OCI-M1 (cell line): ENCODE data around the gene ATP11A.
"Not testable (repeated sequence)": the region's sequence is repeated elsewhere in the genome, so short reads cannot be mapped to it uniquely, and the experiment has no call there.

Source experiments
- DNase-seq: peaks from one replicate; lab custom pipeline; 2025; lab: John Stamatoyannopoulos, UW

ATP11A gene

DNA sequence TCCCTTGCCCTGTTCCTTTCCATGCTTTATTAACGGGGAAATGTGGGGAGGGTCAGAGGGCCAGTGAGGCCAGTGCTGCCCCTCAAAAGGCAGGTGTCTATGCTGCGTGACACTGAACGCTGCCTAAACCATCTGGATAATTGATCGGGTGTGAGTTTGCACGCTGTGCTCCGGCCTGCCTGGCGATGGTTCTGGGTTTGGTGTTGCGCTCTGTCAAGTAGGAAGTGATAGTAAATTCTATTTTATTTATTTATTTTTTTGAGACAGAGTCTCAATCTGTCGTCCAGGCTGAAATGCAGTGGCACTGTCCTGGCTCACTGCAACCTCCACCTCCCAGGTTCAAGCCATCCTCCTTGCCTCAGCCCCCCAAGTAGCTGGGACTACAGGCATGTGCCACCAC is 86.5 kb downstream of the ATP11A start:
- DNase-seq: no peak

GRCh38 chr13:112776971-112777370 is 87.1 kb downstream of the ATP11A start:
- no peak for DNase-seq

DNA sequence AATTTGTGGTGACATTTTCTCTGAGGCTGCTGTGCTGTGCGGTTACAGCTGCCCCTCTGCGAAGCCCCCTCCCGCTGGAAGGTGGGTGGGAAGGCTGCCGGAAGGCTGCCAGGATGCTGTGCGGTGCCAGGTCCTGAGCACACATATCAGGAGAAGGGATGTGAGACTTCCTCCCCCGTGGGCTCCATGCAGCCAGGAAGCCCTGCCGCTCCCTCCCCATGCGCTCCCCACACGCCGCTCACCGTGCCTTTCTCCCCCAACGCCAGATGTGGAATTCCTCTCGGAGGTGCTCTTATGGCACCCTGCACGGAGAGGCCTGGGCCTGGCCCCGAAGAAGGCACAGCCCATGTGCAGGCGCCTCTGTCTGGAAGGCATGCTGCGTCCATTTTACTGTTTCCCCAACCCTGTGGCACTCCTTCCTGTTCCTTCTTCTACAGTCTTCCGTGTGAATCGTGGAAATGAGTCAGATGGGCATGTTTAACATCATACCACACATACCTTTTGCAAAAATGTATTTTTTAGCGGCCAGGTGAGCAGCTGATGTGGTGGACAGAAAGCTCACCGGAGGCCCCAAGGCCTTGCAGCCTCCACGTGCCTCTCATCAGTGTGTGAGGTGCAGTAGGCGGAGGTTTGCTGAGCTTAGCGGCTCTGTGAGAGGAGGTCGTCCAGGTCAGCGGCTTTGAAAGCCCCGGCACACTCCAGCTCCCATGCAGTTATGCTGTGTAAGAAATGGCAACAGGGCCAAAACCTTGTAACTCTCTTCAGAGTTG is 88.0 kb downstream of the ATP11A start:
- no peak for DNase-seq

DNA sequence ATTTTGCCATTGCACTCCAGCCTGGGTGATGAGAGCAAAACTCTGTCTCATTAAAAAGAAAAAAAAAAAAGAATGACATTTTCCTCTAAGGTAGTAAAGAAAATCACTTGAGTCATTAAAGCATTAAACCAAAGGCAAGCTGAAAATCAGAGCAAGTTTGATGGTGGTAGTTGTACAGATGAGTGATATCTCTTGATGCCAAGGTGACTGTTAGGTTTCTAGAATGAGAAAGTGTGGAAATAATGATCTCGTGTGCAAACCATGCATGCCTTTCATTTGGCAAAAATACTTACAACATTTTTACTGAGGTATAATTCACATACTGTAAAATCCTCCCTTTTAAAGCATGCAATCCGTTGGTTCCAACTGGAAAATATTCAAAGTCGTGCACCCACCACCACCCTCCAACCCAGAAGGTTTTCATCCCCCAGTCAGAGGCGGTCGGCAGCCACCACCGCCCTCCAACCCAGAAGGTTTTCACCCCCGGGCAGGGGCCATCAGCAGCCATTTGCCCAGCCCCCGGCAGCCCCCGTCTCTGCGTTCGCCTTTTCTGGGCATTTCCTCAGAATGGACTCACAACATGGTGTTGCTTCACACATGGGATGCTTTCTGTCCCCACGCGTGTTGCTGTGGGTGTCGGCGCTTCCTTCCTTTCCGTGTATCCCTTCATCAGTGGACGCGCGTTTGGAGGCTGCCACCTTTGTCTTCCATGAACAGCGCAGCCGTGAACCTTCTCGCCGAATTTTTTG is 90.2 kb downstream of the ATP11A start:
- DNase-seq: no peak

DNA sequence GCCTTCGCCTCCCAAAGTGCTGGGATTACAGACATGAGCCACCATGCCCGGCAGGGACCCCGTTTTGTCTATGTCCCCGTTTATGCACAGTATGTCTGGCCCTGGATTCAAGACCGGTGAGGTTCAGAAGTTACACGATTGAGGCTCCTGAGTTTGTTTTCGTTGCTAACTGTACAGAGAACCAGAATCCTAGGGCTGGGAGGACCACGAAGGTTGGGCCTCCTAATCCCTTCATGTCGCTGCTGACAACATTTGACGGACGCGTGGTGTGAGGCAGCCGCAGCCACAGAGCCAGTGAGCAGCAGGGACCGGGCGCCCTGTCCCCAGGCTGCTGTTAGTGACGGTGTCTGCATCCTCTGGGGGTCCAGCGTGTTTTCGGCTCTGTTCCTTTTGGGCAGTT is 91.4 kb downstream of the ATP11A start:
- DNase-seq: no peak

DNA sequence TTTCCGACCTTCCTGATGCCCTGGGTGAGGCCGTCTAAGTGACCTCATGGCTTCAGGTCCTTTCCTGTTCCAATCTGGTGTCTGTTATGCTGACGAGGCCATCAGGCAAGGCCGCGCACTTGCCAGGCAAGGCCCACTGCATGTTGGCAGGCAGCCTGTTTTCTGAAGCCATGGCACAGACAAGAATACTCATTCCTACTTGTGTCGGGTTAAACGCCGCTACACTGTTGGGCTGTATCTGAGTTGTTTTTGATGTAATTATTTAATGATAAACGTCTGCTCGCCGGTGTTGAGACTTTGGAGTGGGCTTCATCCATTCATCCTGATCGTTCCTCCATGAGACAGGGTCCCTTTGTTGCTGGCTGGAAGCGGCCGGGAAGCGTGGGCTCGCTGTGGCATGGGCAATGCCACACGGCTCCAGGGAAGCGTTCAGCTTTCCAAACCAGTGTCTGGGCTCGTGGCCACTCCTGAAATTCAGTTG is 92.1 kb downstream of the ATP11A start:
- DNase-seq: no peak

- DNase-seq: no peak
These were observed 92.7 kb downstream of the ATP11A start for GRCh38 chr13:112782429-112783010.

DNA sequence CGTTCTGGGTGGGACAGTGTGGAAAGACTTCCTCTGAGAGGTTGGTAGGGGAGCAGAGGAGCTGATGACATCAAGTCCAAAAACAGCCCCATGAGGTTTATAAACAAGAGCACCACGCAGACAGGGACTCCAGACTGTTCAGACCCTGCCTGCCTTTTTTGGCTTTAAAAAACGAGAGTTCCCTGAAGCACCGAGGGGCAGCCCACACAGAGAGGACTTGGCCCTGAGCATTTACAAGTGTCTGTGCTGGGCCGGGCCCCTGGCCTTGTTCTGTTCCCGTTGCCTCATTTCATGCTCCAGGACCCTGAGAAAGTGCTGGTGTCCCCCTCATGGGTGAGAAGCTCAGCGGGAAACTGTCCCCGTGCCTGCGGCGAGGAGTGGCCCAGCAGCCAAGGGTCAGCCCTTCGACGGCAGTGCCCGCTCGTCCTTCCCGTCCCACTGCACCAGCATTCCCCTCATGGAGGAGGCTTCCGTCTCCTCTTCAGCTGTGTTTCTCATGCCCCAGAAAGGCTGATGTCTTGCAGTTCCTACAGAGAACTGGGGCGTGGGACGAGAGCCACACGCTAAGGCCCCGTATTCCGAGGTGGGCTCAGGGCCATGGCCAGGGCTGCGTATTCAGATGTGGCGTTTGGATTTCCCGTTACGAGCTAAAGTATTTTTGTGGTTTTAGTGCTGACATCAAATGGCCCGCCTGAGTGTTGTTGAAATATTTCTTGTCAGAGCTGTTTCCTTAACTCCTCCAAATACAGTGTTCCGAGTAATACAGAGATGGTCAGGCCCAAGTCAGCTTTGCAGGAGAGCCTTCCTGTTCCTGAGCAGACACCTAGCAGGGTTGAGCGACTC is 93.5 kb downstream of the ATP11A start:
- DNase-seq: no peak

GRCh38 chr13:112783978-112784371 is 94.1 kb downstream of the ATP11A start:
- DNase-seq: no peak

DNA sequence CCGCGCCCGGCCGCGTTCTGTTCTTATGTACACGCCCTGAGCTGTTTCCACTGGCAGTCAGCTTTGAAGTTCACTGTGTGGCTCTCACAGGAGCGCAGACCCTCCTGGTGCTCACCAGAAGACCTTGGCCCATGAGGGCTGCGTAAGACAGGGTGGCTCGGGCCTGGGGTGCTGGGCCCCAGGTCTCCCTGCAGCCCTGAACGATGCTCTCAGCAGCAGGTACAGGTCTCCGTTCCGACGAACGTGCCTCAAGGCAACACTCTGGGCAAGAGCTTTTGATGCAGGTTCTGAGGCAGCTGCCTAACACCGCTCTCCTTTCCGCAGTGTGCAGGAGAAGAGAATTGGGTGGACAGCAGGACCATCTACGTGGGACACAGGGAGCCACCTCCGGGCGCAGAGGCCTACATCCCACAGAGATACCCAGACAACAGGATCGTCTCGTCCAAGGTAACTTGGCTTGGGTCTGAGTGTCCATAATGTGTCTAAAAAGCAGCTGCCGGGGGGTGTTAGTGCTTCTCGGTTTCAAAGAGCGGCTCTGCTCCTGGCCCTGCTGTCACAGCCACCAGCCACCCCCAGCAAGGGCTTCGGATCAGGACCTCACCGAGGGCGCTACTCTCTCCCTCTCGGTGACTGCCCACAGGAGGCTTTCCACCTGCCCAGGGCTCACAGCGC is 95.1 kb downstream of the ATP11A start:
- no peak for DNase-seq

- no peak for DNase-seq
These were observed 95.6 kb downstream of the ATP11A start for GRCh38 chr13:112785483-112785856.

GRCh38 chr13:112786810-112787209 is 97.0 kb downstream of the ATP11A start:
- not testable (repeated sequence) for DNase-seq

GRCh38 chr13:112790735-112791641 is 101.2 kb downstream of the ATP11A start:
- no peak for DNase-seq

DNA sequence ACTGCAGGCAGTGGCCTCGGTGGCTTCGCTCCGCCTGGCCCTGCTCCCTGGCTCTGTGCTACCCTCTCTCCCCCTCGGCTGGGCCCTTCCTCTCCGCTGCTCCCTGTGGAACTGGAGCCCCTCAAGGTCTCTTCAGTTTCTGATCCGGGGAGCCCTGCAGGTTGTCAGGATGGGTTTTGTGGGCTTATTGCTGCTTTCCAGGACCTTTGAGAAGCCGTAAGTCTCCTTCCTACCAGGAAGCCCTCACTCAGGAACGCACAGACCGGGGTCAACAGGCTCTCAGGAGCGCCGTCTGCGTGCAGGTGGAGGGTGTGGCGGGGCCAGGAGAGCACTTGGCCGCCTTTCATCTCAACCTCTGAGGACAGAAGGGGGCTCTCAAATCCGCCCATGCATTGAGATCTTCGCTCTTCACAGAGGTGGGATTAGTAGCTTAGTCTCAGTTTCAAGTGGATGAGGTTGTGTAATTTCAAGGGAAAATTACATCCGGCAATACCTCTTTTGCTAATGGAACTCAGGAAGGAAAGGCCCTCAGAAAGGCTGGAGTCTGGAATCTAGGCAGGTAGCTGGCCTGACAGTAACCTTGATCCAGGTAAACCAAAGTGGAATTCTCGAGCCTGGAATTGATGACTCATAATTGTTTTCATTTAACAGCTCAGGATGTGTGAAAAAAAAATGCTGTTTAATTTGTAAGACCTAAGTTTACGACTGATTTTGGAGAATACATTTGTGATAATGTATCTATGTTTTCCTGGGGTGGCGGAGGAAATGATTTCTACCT is 102.0 kb downstream of the ATP11A start:
- no peak for DNase-seq

DNA sequence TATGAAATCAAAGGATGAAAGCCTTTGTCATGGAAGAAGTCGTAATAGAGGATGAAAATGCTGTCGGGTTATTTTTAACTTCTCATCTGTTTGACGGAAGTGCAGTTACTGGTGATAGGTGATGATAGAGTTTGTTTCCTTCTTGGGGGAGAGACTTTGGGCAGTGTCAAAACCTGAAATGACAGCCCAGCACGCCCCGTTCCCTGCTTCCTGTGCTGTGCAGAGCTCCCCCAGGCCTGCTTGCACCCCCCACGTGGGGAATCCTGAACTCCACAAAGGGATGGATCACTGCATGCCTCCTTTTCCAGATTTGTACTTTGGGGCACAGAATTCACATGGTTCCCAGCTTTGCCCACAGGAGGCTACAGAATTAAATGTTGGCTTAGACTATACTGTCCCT is 102.7 kb downstream of the ATP11A start:
- DNase-seq: no peak

DNA sequence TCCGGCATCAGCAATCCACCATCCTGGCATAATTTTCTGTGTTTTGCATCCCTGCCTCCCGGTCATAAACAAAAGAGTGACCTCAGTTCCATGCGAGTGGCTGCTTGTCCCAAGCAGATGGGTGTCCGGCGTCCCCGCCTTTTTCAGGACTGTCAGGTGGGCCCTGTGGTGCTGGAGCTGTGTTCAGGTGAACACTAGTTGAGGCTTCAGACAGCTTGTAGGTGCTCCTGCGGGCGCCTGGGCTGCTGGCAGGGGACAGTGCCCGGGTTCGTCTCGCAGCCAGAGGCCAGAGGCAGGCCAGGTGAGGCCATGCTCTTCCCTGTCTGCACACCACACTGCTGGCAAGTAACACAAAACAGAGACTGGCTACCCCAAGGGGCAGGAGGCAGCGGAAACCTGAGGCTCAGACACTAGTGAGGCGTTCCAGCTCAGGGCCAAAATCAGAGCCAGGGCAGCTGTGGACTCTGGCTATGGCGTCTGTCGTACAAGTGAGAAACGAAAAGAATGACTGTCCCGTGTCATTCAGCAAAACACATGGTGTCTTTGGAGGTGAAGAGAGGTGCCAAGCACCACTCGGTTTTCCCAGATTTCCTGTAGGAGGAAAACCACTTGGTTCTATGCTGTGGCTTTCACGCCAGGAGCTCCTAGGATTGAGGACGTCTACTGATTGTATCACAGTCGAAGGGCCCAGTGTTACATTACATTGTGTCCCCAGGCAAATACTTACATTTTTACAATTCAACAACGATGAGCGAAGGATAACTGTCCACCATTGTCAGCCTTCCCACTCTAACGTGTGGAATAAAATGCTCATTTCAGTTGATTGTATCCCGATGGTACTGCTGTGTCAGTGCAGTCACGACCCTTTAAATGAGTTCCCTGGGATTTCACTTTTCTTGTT is 104.0 kb downstream of the ATP11A start:
- DNase-seq: no peak

DNA sequence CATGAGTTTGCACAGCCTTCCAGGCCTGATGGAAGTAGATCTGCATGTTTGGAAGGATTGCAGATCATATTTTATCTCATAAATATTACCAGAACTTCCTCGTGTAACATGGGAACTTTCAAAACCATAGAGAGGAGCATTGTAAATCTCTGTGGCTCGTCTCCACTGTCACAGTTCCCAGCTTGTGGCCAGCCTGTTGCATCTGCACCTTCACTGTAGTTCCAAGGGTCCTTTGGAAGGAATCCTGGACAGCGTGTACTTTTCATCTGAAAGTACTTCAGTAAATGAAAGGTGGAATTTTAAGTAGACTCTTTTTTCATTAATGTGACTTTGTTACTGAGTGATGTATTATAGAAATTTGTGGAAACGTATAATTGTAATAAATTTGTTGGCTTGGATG is 105.4 kb downstream of the ATP11A start:
- no peak for DNase-seq

DNA sequence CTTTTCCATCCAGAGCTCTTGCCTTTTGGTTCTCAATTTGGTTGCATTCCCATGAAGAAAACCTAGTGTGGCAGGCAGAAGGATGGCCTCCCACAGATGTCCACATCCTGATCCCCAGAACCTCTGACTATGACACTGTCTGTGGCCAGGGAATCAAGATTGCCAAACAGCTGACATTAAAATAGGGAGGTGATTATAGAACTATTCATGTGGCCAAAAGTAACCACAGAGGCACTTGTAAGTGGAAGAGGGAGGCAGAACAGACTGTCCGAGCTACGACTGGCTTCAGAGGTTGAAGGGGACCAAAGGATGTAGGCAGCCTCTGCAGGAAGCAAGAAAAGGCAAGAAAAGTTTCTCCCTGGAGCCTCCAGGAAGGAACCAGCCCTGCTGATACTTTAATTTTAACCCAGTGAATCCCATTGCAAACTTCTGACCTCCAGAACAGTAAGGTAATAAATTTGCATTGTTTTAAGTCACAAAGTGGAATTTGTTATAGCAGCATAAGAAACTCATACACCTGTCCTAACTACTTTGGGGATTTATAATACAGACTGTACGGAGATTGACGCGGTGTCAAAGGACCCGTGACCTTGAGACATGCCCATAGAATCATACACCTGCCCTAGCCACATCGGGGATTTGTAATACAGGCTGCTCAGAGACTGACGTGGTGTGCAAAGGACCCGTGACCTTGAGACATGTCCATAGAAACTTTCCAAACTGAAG is 106.5 kb downstream of the ATP11A start:
- no peak for DNase-seq
